Left ventricle myocardium inferior (tissue), 1 donor: ENCODE data around the gene SERTAD3. TPM values are rescaled to one million over a fixed set of nuclear protein-coding genes. Genes with fewer than 3 reads are reported as not detected.
"Not testable (repeated sequence)": the region's sequence is repeated elsewhere in the genome, so short reads cannot be mapped to it uniquely, and the experiment has no call there.

Experiments used
- DNase-seq: peaks from one replicate; pipeline ENCODE4 v3.0.0-alpha.2; 2020
- H3K27ac ChIP-seq: fragments of 200-600 bp; replicated peaks from 2 replicates; pipeline ENCODE4 v1.8.0; 2021
- H3K27me3 ChIP-seq: fragments of 200-600 bp; 2 replicates; pipeline ENCODE4 v1.8.0; 2021; ENCODE audit warnings: low read depth
- H3K36me3 ChIP-seq: fragments of 200-600 bp; 2 replicates; pipeline ENCODE4 v1.8.0; 2021
- H3K4me1 ChIP-seq: fragments of 200-600 bp; 2 replicates; pipeline ENCODE4 v1.8.0; 2021
- H3K4me3 ChIP-seq: fragments of 200-600 bp; 2 replicates; pipeline ENCODE4 v1.8.0; 2021; ENCODE audit warnings: mild to moderate bottlenecking, moderate library complexity
- H3K9me3 ChIP-seq: fragments of 200-600 bp; replicated peaks from 2 replicates; pipeline ENCODE4 v1.8.0; 2021
- intact Hi-C: fragments of 100-400 bp; cut with micrococcal nuclease; formaldehyde crosslinking; loops from one replicate; pipeline ENCODE4 v1.11.0; 2022
- total RNA-seq: library from RNA; stranded (reverse); fragmentation: NEBNext Ultra II Directional; extraction: Animal tissue kit (Norgen Biotek cat#: 25700); gene quantifications from one replicate; pipeline ENCODE4 v1.2.1, GENCODE V29; 2021
- TF ChIP-seq, protein P1 (sequence below): fragments of 200-600 bp; IDR thresholded peaks from 2 replicates; pipeline ENCODE4 v1.8.0; 2021; ENCODE audit warnings: antibody characterized with exemption, mild to moderate bottlenecking, borderline replicate concordance
- donor health status: DM: no; HTN: yes; CAD: no; lungs with severe emphysema.

SERTAD3 gene
- total RNA-seq, 1 donor from 2014 or later: 16.2 TPM

DNA sequence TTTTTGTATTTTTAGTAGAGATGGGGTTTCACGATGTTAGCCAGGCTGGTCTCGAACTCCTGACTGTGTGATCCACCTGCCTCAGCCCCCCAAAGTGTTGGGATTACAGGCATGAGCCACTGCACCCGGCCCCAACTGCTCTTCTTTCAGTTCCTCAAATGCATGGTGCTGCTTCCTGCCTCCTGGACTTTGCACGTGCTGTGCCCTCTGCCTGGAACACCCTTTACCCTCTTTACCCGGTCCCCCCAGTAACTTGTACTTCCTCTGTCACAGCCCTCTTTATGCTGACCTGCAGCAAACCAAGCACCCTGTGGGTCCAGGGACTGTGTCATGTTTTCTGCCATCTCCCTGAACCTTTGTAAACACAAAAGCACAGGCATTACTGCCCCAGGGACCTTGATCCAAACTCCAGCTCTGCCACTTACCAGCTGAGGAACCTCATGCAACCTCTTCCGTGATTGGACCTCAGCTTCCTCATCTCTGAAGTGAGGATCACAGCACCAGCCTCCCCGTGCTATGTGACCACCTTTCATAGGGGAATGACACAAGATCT is 17.6 kb upstream of the SERTAD3 start:
- peaks cover 40% of the 10 kb centered on the region for H3K4me1 ChIP-seq
- H3K27ac ChIP-seq: peak overlapping the region; percentile 40
- peak; percentile 50 for DNase-seq
- no peak overlapping the region for H3K4me3 ChIP-seq
- TF ChIP-seq, protein P1, sequence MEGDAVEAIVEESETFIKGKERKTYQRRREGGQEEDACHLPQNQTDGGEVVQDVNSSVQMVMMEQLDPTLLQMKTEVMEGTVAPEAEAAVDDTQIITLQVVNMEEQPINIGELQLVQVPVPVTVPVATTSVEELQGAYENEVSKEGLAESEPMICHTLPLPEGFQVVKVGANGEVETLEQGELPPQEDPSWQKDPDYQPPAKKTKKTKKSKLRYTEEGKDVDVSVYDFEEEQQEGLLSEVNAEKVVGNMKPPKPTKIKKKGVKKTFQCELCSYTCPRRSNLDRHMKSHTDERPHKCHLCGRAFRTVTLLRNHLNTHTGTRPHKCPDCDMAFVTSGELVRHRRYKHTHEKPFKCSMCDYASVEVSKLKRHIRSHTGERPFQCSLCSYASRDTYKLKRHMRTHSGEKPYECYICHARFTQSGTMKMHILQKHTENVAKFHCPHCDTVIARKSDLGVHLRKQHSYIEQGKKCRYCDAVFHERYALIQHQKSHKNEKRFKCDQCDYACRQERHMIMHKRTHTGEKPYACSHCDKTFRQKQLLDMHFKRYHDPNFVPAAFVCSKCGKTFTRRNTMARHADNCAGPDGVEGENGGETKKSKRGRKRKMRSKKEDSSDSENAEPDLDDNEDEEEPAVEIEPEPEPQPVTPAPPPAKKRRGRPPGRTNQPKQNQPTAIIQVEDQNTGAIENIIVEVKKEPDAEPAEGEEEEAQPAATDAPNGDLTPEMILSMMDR: no peak
- intact Hi-C loops: no loop called here
- peaks cover 9% of the 10 kb centered on the region for H3K36me3 ChIP-seq
- no peaks in the 10 kb centered on the region for H3K9me3 ChIP-seq
- no peaks in the 10 kb centered on the region for H3K27me3 ChIP-seq

DNA sequence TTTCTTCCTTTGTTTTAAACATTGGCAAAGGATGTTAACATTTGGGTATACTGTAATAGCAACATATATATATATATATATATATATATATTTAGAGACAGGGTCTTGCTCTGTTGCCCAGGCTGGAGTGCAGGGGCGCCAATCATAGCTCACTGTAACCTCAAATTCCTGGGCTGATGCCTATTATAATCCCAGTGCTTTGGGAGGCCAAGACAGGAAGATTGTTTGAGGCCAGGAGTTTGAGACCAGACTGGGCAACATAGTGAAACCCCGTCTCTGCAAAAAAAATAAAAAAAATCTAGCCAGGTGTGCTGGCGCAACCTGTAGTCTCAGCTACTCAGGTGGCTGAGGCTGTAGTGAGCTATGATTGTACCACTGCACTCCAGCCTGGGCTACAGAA is 16.1 kb upstream of the SERTAD3 start:
- TF ChIP-seq, protein P1: no peak
- H3K36me3 ChIP-seq: peaks cover 19% of the 10 kb centered on the region
- no peak overlapping the region for H3K27ac ChIP-seq
- H3K27me3 ChIP-seq: no peaks in the 10 kb centered on the region
- intact Hi-C loops: no loop called here
- peaks cover 29% of the 10 kb centered on the region for H3K4me1 ChIP-seq
- H3K4me3 ChIP-seq: no peak overlapping the region
- H3K9me3 ChIP-seq: no peaks in the 10 kb centered on the region
- no peak for DNase-seq

DNA sequence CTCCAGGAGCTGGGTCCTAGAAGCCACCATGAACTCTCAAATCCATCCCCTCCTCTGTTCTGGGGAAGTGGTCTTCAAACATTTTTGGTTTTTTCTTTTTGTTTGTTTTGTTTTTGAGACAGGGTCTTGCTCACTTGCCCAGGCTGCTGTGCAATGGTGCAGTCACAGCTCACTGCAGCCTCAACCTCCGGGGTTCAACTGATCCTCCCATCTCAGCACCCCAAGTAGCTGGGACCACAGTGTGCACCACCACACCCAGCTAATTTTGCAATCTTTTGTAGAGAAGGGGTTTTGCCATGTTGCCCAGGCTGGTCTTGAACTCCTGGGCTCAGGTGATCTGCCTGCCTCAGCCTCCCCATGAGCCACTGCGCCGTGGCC is 14.5 kb upstream of the SERTAD3 start:
- intact Hi-C loops: no loop called here
- H3K4me1 ChIP-seq: peaks cover 13% of the 10 kb centered on the region
- H3K4me3 ChIP-seq: no peak overlapping the region
- H3K9me3 ChIP-seq: no peaks in the 10 kb centered on the region
- DNase-seq: no peak
- TF ChIP-seq, protein P1: no peak
- peaks cover 23% of the 10 kb centered on the region for H3K36me3 ChIP-seq
- H3K27ac ChIP-seq: no peak overlapping the region
- no peaks in the 10 kb centered on the region for H3K27me3 ChIP-seq

DNA sequence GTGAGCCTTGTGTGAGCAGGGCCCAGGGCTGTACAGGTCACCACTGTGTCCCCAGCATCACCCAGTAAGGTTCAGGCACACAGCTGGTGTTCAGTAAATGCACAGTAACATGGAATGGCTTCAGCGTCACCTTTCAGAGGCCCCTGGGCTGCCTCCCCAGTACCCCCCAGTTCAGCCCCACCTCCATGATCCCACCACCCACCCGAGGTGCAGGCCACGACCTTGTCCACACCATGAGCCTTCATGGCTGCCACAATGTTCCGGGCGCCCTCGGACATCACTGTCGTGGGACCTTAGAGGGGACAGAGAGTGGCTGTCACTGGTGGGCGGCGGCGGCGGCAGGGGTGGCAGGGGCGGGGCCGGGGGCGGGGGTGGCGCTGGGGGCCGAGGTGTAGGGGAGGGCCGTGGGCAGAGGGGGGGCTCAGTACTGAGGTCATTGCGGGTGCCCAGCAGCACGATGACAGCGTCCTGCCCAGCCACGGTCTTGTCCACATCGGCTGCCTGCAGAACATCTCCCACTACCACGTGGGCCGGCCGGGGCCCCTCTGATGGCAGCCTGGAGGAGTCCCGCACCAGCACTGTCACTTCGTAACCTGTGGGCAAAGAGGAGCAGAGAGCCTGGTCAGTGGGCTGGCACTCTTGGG is 13.9 kb upstream of the SERTAD3 start:
- Histone ChIP-seq H3K27me3 (no peaks in the 10 kb centered on the region), H3K9me3 (no peaks in the 10 kb centered on the region), H3K4me1 (peaks cover 12% of the 10 kb centered on the region), H3K4me3 (no peak overlapping the region), H3K36me3 (peaks cover 23% of the 10 kb centered on the region), H3K27ac (no peak overlapping the region)
- TF ChIP-seq, protein P1: no peak
- intact Hi-C loops: no loop called here
- no peak for DNase-seq

DNA sequence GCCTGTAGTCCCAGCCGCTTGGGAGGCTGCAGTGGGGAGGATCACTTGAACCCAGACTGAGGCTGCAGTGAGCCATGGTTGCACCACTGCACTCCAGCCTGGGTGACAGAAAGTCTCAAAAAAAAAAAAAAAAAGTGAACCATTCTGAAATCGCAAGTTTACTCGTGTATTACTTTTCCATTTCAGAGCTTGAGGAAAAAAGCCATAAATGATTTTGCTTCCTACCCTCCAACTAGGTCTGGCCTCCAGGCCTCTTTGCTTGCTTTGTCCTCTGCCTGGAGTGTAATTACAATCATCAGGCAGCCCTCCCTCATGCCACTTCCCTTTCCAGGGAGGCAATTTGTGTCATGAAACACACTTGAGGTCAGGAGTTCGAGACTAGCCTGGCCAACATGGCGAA is 12.9 kb upstream of the SERTAD3 start:
- peaks cover 12% of the 10 kb centered on the region for H3K4me1 ChIP-seq
- intact Hi-C loops: no loop called here
- H3K36me3 ChIP-seq: peaks cover 23% of the 10 kb centered on the region
- no peak overlapping the region for H3K27ac ChIP-seq
- no peaks in the 10 kb centered on the region for H3K9me3 ChIP-seq
- no peak for DNase-seq
- H3K4me3 ChIP-seq: no peak overlapping the region
- H3K27me3 ChIP-seq: no peaks in the 10 kb centered on the region
- TF ChIP-seq, protein P1: no peak

DNA sequence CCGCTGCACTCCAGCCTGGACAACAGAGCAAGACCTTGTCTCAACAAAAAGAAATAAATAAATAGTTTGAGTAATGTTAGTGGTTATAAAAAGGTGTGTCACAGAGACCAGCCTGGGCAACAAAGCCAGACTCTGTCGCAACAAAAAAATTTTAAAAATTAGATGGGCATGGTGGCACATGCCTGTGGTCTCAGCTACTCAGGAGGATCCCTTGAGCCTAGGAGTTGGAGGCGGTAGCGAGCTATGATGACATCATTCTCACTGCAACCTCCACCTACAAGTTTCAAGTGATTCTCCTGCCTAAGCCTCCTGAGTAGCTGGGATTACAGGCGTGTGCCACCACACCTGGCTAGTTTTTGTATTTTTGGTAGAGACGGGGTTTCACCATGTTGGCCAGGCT is 9.8 kb upstream of the SERTAD3 start:
- peaks cover 37% of the 10 kb centered on the region for H3K36me3 ChIP-seq
- intact Hi-C loops: not testable (repeated sequence)

More for the DNA sequence above, 9.8 kb upstream of the SERTAD3 start:
- not testable (repeated sequence) for H3K4me1 ChIP-seq, H3K27ac ChIP-seq, H3K27me3 ChIP-seq, DNase-seq, H3K9me3 ChIP-seq, H3K4me3 ChIP-seq
